GM12891 (cell line): ENCODE data around the gene SFTA2.

Source experiments
- PAX5 ChIP-seq: IDR thresholded peaks from 2 replicates; pipeline ENCODE4 v1.6.1; 2011; ENCODE audit warnings: low read length, moderate library complexity, mild to moderate bottlenecking; ENCODE audit not compliant: insufficient read depth, severe bottlenecking
- POLR2A ChIP-seq: IDR thresholded peaks from 2 replicates; pipeline ENCODE4 v1.6.1; 2011; ENCODE audit warnings: low read depth, low read length, control low read depth
- POU2F2 ChIP-seq: IDR thresholded peaks from 2 replicates; pipeline ENCODE4 v1.6.1; 2011; ENCODE audit warnings: low read depth, mild to moderate bottlenecking, control low read depth, low read length, moderate library complexity

- no peak for TF ChIP-seq PAX5
- TF ChIP-seq POLR2A, result no peak
- no peak for TF ChIP-seq POU2F2
Observed at GRCh38 chr6:30884521-30885480, 47.2 kb downstream of the SFTA2 start.
